Measurements from ENCODE around the gene SMU1.

Gene SMU1

GRCh38 chr9:33043671-33044070 lies 32.8 kb downstream of the SMU1 start:
- no peak for DNase-seq

GRCh38 chr9:33042473-33042872 lies 34.0 kb downstream of the SMU1 start:
- no peak for DNase-seq

GRCh38 chr9:33041432-33042188 lies 34.9 kb downstream of the SMU1 start:
- DNase-seq, result no peak

- DNase-seq, result no peak
These were observed 35.6 kb downstream of the SMU1 start for GRCh38 chr9:33040792-33041431.

- DNase-seq, result no peak
These were observed 43.6 kb downstream of the SMU1 start for GRCh38 chr9:33032865-33033264.

- DNase-seq, result no peak
These were observed 44.2 kb downstream of the SMU1 start for GRCh38 chr9:33032292-33032691.

GRCh38 chr9:33030285-33030684 lies 46.2 kb downstream of the SMU1 start:
- DNase-seq, result no peak

- no peak for DNase-seq
These were observed 47.2 kb downstream of the SMU1 start for GRCh38 chr9:33029231-33029786.

GRCh38 chr9:33025572-33026342 lies 50.7 kb downstream of the SMU1 start:
- DNase-seq, result peak; percentile 78 to 81

- peak; percentile 93 to 94 for DNase-seq
These were observed 51.4 kb downstream of the SMU1 start, which contains the start of gene DNAJA1 for GRCh38 chr9:33024966-33025571. DNAJA1 (plus strand) TSS chr9:33025273; CDS start chr9:33026485, 1,212 bp downstream.

- peak; percentile 40 to 58 for DNase-seq
These were observed 52.1 kb downstream of the SMU1 start for GRCh38 chr9:33024126-33024965.

- DNase-seq, result no peak
These were observed 52.8 kb downstream of the SMU1 start for GRCh38 chr9:33023661-33024060.

- DNase-seq, result no peak
These were observed 53.7 kb downstream of the SMU1 start for GRCh38 chr9:33022755-33023154.

GRCh38 chr9:33022303-33022702 lies 54.2 kb downstream of the SMU1 start:
- no peak for DNase-seq

GRCh38 chr9:33019797-33020196 lies 56.7 kb downstream of the SMU1 start:
- no peak for DNase-seq

GRCh38 chr9:33017283-33018041 lies 59.0 kb downstream of the SMU1 start:
- DNase-seq, result no peak

GRCh38 chr9:33014665-33015014 lies 61.8 kb downstream of the SMU1 start:
- no peak for DNase-seq

GRCh38 chr9:33013962-33014664 lies 62.4 kb downstream of the SMU1 start:
- no peak for DNase-seq

- DNase-seq, result no peak
These were observed 64.0 kb downstream of the SMU1 start for GRCh38 chr9:33012328-33013069.

GRCh38 chr9:33011831-33012230 lies 64.6 kb downstream of the SMU1 start:
- DNase-seq, result no peak
